HG02852 (cell line): ENCODE data around the gene PVALB.

Experiments
- ATAC-seq: cut with Tn5 transposase; IDR thresholded peaks from one replicate; pipeline ENCODE4 v1.9.1; 2021; ENCODE audit warnings: mild to moderate bottlenecking, moderate library complexity; ENCODE audit not compliant: unreplicated experiment

Gene PVALB

DNA sequence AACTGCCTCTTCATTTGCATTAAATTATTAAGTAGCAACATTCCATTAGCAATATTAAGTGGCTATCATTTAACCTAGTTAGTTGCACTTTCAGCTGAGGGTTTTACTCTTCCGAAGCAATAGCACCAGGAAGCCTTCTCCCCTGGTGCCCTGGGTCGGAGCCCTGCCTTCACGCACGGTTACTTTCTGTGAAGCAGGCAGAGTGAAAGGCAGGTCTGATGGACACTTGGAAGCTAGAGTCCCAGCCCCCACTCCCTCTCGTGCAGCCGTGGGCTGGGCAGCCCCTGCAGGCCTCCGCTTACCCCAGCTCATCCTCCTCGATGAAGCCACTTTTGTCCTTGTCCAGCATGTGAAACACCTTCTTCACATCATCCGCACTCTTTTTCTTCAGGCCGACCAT, 2.0 kb downstream of the PVALB start:
- no peak for ATAC-seq

DNA sequence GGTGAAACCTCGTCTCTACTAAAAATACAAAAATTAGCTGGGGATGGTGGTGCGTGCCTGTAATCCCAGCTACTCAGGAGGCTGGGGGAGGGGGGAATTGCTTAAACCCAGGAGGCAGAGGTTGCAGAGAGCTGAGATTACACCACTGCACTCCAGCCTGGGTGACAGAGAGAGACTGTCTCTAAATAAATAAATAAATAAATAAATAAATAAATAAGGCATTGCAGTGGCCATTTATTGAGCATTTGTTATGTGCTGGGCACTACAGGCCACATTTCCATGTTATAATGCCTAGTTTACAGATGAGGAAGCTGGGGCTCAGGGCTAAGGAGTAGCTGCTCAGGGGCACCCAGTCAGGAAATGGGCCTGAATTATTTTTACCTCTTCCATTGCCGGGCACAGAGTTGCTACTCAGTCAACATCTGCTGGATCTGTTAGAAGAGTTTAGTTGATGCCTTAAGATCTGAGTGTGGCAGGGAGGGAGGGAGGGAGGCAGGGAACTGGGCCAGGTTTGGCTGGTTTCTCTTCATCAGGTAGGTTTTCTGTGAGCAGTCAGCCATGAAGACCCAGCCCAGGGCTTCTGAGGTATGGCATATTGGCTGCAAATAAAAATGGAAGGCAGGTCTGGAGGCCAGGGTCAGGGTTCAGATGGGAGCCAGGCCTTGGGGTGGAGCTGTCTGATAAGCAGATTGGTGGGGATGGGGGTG, 5.6 kb downstream of the PVALB start:
- no peak for ATAC-seq

DNA sequence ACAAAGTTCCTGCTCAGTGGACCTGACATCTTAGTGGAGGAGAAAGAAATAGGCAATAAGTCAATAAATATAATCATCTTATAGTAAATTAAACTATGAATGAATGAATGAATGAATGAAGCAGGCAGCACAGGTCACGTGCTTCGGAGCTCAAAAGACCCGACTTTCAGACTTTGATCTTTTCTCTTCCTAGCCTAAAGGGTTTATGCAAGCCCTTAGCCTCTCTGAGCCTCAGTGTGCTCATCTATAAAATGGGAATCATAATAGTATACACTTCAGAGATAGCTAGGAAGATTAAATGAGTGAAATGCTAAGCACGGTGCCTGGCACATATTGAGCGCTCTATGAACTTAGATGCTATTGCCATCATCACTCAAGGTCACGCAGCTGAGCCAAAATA, 7.5 kb downstream of the PVALB start:
- ATAC-seq = no peak

DNA sequence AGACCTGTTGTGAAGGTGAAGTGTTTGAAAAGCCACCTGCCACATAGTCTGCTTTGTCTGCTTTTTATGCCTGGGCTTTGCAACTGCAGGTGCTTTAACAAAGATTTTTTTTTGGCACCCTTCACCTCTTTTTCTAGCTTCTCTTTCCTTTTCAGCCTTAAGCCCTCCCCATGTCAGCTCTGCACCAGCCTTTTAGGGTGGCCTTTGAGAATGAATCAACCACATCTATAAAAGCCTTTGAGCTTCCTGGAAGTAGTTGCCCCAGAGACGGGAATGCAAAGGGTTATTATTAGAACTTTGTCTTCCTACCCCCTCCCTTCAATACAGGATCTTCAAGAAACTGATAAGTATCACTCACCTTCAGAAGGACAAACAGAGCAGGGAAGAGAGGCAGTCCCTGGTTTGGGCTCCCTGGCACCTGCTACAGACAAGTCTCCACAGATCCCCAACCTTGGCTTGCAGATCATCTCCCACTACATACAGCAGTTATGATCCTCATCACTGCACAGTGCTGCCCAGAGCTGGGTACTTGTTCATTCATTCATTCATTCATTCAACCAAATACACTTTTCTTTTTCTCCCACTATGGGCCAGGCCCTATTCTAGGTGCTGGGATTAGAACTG, 8.0 kb downstream of the PVALB start:
- ATAC-seq = no peak

DNA sequence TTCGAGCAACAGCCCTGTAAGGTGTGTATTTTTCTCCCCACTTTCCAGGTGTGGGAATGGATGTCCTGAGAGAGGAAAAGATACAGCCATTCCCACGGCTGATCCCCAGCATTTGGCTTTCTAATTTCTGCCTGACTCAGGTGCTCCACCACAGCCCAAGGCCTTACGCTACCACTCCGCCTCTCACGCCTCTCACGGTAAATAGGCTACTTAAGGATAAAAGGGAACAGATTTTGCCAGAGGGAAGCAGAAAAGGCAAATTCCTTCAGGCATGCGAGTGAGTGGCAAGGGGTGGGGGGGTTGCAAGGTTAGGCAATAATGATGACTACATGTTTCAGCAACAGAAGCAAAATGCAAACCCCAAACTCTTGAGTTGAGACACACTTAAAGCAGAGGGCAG, 9.2 kb downstream of the PVALB start:
- ATAC-seq = no peak

DNA sequence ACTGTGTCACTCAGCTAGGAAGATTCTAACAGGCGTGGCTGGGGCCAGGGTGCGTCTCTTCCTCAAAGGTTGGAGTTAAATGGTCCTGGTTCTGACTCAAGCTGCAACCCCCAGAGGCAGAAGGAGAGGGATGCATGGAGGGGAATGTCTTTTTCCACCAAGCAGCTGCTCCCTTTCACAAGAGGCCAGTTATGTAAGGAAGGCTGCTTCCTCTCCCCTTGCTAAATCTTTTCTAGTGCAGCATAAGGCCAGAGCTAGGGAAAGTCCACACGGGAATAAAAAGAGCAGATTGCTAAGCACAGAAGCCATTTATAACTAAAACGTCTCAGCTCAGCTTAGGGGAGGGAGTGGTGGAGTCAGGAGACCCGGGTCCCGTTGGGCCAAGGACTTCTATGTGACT, 10.0 kb downstream of the PVALB start:
- no peak for ATAC-seq

DNA sequence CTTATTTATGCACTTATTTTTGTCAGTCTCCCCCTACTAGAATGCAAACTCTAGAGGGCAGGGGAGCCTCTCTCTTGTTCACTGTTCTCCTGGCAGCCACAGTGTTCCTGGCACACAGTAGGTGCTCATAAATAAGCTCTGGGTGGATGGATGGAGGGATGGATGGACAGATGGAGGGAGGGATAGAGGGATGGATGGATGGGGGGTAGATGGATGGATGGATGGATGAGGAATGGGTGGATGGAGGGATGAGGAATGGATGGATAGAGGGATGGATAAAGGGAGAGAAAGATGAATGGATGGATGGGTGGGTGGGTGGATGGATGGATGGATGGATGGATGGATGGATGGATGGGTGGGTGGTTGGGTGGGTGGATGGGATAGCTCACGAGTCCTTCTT, 13.5 kb downstream of the PVALB start:
- ATAC-seq = no peak

DNA sequence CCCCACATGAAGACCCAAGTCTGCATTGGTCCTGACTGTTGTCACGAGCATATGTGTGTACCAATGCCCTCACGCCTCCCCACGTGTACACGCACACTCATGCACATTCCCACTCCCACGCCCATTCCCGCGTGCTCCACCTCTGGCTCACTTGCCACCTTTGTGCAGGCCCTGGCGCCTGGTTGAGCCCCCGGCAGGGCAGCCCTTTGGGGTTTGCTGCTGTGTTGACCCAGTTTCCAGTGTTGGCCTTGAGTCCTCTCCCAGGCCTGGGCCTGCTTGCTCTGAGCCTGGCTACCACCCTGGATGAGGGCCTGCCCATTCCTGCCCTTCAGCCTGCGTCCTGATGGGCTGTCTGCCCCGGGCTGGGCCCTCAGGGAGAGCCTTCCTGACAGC, 18.2 kb downstream of the PVALB start:
- ATAC-seq = no peak

DNA sequence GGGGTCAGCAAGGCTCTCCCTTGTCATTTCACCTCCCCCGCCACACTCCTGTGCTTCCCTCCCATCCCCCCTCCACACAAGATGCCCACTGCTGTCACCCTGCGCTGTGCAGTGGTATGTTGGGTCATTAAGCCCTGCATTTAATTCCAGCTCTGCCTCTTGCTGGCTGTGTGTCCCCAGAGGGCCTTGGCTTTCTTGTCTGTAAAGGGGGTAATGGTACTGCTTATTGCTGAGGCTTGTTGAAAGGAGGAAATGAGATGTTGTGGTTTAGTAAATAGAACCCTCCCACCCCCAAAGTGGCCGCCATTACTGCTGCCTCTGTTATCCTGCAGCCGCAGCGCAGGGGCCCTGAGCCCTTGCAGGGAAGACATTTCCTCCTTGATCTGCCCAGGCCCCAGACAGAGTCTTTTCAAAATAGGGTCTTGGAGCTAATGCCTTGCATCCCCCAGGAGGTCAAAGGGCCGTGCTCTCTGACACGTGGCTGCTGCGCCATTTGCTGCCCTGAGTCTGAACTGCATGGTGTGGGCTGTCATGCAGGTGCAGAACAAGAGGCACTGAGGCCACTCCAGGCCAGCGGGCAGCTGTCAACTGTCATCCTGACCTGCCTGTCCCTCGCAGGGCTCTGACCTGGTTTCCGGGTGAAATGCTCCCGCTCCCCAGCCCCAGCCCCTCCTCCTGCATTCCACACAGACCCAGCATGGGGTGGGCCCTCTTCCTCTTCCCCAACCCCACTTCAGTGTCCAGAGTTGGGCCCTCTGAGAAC, 18.7 kb downstream of the PVALB start:
- no peak for ATAC-seq

DNA sequence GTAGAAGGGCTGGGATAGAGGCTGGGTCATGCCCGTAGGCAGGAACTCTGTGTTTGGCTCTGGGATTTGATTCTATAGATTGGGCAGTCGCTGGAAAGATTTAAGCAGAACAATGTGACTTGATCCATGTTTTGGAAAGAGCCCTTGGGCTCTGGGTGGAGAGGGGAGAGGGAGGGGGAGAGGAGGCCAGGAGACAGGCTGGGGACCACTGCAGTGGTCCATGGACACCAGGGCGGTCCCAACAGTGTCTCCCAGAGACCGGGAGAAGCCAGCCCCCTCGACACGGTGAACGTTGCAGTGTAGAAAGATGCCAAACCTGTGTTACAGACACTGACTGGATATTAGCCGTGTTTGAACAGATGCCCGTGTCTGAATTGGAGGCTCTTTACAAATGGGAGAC, 19.5 kb downstream of the PVALB start:
- no peak for ATAC-seq

DNA sequence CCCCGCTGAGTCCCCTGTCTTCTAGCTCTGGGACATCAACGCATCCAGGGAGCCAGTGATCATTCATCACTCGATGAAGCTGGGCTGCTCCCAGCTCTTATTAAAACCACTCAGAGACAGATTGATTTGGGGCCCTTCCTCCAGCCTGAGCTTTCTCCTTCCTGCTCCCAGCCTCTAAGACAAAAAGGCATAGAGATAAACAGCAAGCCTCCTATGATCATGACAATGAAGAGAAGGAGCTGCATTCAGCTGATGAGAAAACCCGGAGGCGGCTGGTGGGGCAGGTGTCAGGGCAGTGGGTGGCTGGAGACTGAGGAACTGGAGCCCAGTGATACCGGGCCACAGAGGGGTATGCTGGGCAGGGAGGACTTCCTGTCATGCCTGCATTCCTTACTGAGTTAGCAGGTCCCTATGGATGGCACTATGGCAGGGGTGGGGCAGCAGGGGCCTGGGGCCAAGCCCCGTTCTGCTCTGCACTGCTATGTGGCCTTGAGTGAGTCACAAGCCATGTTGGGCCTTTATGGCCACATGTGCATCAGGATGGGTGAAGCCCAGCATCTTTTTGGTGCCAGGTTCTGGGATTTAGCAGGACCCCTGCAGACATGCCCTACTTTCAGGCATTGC, 20.2 kb downstream of the PVALB start:
- no peak for ATAC-seq

DNA sequence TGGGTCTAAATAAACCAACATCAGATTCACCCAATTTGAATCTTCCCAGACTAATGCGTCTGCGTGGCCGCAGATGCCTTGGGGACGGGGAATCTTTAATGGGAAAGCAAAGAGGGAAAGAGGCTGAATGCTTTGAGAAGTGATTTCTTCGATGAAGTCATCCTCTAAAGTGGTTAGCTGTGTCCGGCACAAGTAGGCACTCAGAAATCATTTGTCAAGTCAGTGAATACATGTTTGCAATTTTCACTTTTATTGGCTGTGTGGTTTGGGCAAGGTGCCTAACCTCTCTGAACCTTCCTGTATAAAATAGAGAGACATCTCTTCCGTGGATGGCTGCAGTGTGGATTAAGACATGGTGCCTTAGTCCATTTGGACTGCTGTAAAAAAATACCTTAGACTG, 21.2 kb downstream of the PVALB start:
- no peak for ATAC-seq

DNA sequence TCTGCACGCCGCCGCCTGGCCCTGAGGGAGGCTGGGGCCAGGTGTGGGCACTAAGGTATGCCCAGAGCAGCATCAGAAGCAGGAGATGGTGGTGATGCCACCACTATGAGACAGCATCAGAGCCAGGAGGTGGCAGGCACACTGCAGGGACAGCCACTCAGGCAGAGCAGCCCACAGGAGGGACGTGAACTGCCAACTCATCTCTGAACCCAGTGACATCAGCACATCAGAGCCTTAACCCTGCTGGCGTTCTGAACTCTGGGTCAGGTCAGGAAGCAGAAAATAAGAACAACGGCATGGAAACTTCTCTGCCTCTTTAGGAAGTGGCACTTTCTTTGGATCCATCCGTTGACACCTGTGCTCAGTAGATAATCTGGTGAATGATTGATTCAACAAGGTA, 26.2 kb downstream of the PVALB start:
- no peak for ATAC-seq

DNA sequence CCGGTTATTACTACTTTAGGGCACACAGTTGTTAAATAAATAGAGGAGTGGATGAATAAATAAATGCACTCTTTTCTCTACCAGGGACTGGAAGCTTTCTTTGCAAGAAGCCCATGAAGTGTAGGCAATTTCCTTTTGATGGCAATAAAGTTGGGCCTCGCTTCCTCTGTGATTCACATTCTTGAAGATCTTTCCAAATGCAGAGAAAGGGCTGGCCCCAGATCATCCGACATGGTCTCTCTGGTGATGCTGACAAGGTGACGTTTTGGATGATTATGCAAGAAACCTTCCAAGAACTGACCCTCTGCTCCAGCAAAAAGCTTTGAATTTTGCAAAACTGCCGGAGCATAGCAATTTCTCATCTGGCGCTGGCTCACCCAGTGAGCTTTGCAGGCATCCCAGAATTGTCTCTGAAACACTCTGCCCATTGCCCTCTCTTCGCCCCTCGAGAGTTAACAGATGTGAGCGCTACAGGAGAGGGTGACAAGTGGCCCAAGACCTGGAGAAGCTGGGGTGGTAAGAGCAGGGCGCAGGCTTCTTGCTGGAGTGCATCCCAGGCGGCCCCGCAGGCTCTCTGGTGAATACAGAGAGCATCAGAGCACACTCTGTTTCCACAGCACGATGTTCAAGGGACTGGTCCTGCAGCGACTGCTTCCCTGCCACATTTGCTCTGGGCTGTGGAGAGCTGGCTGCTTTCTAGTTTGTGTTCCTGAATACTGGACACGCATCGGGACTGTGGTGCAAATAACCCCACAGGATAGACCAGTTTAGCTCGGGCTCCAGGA, 29.4 kb downstream of the PVALB start:
- no peak for ATAC-seq

DNA sequence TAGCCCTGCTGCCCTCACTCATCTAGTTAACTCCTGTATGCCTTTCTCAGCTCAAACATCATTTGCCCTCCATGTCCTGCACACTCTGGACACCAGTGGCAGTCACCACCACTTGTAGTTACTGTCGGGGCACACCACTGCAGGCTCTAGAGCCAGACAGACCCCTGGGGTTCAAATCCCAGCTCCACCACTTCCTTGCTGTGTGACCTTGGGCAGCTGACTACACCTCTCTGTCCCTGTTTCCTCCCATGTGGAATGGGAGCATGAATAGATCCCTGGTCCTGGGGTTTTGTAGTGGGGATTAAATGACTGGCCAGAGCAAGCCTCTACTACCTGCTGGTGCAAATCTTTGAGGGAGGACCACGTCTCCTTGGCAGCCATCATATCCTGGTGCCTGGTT, 33.1 kb downstream of the PVALB start:
- no peak for ATAC-seq

DNA sequence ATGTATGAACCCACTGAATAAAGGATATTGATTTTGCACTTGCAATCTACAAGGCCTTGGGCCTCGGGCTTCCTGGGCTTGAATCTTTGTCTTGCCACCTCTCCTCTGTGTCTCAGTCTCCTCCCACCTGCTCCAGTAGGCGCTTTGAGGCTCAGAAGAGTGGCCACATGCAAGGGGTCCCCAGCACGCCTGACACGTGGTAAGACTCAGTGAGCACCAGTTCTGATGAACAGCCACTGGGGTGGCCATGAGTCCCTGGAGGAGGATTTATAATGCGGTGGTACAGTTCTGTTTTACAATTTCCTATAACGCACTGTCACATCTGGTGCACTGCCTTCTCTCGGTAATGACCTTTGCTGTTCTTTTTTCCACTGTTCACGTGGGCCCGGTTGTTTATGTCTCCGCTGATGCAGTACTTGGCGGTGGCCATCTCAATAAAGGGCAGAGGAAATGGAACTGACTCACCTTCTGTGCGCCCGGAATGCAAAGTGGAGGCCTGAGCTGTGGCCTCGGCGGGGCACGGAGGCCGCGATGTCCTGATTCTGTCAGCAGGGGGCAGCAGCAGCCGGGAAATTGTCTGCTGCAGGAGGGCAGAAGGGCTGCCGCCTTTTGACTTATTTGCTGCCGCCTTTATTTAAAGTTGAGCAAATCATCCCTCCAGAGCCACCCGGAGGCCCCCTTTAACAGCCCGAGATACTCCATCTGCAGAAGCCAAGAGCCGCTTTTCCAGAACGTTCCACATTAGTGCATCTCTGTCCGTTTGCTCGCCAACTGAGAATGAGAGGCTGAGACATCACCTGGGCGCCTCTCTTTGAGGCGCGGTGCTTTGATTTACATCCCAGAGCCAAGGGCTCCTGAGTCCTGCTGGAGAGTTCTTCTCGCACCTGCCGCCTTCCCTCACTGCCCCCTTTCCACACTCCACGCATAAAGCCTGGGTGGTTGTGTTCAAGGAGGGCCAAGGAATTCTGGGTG, 34.9 kb downstream of the PVALB start:
- peak; percentile 60 for ATAC-seq

DNA sequence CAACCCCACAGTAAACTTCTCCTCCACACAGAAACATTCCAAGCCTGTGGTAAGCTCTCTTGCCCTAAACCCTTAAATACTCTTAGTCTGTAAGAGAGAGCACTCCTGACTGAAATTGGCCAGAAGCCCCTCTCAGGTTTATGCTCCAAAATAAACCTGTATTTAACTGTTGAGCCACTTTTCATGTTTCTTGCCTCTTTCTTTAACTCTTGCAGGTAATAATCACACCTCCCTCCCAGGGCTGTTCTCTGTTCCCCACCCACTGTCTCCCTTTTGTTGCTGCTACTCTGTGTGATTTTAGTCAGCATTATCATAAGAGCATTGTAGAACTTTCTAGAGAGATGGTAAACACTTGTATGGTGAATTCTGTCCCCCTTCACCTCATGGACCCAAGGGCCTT, 38.8 kb downstream of the PVALB start:
- no peak for ATAC-seq

DNA sequence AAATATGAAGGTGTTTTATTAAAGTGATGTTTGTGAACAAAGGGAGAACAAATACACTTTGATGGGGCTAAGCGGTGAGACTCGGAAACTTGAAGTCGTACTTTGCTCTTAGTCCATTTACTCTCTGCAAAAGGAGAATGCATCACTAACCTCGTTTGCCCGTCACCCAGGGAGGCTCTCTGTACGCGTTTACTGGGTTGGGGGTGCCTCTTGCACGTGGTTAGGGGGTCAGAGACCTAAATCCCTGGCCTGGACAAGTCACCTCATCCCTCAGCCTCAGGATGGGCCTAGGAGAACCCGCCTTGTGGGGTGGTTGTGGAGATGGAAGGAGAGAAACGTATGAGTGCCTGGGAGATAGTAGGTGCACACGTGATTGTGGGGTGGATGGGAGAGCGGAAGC, 40.1 kb downstream of the PVALB start:
- ATAC-seq = no peak

DNA sequence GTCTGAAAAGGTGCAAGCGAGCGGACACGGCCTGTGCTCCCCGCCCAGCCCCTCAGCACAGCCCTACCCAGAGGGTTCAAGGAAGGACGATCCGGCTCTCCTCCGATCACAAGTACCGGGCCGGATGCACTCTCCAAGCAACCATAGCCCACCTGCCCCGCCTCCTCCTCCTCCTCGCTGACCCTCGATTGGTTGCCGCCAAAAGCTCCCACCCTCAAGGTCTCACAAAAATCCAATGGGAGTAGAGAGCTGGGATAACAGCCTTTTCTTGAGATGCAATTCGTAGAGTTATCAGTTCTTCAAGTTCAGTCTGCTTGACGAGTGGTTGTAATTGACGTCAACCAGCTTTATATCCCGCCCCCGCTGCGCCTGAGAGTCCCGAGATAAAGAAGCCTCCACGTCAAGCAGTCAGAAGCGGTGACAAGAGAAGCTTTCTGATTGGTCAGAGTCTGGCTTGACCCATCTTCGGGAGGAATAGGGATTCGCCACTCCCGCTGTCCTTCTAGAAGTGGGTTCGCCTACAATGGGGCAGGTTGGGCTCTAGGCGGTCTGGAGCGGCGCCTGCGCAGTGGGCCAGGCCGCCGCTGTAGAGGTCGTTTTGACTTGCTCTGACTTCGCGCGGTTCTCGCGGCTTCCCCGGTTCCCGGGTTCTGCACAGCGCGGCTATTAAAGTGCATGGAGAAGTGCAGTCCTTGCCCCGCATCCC, 40.7 kb downstream of the PVALB start, which contains the start of gene IFT27:
TSS of gene IFT27 (minus strand) at position 156 of the 706 bp plus-strand sequence. CDS start 412 bp downstream, outside the sequence.
- ATAC-seq = peak; percentile 90
